Erythroblast (primary cell): ENCODE results near the gene CAND1.

Experiments
- GATA1 ChIP-seq: IDR thresholded peaks from 2 replicates; pipeline ENCODE4 v1.6.1; 2011; ENCODE audit warnings: low read depth, mild to moderate bottlenecking, control low read depth, low read length, moderate library complexity
- POLR2A ChIP-seq: IDR thresholded peaks from 2 replicates; pipeline ENCODE4 v1.6.1; 2011; ENCODE audit warnings: mild to moderate bottlenecking, low read length

- TF ChIP-seq POLR2A: no peak
- TF ChIP-seq GATA1: no peak
Observed at GRCh38 chr12:67222302-67222701, 46.9 kb upstream of the CAND1 start.
